HEK293T (cell line): ENCODE measurements around the gene SNTB2.

ENCODE experiments used
- CTCF ChIA-PET: fragments of 350-600 bp; formaldehyde crosslinking; extraction: SDS; loops from one replicate; lab custom pipeline; 2021; ENCODE audit warnings: antibody characterized with exemption, inconsistent platforms; lab: Yijun Ruan, JAX
- POLR2A ChIA-PET: fragments of 350-600 bp; formaldehyde crosslinking; extraction: SDS; loops from one replicate; lab custom pipeline; 2020; ENCODE audit warnings: antibody characterized with exemption, inconsistent platforms; lab: Yijun Ruan, JAX
- DNase-seq: peaks from one replicate; pipeline ENCODE4 v3.0.0; 2012; ENCODE audit warnings: mixed read lengths; ENCODE audit errors: extremely low spot score
- ARNT ChIP-seq: fragments of 450-650 bp; IDR thresholded peaks from 2 replicates; pipeline ENCODE4 v1.6.1; 2017; ENCODE audit warnings: mild to moderate bottlenecking
- BHLHE40 ChIP-seq: fragments of 450-650 bp; IDR thresholded peaks from 2 replicates; pipeline ENCODE4 v1.6.1; 2016; ENCODE audit warnings: mild to moderate bottlenecking, moderate library complexity, borderline replicate concordance
- CTBP1 ChIP-seq: fragments of 450-650 bp; IDR thresholded peaks from 2 replicates; pipeline ENCODE4 v1.6.1; 2016; ENCODE audit warnings: borderline replicate concordance
- ELF4 ChIP-seq: fragments of 450-650 bp; IDR thresholded peaks from 2 replicates; pipeline ENCODE4 v1.6.1; 2017; ENCODE audit warnings: antibody characterized with exemption
- FOXA1 ChIP-seq: fragments of 450-650 bp; IDR thresholded peaks from 2 replicates; pipeline ENCODE4 v1.6.1; 2016; ENCODE audit warnings: mild to moderate bottlenecking
- FOXK2 ChIP-seq: fragments of 450-650 bp; IDR thresholded peaks from 2 replicates; pipeline ENCODE4 v1.6.1; 2016; ENCODE audit warnings: mild to moderate bottlenecking
- FOXM1 ChIP-seq: fragments of 450-650 bp; IDR thresholded peaks from 2 replicates; pipeline ENCODE4 v1.6.1; 2017; ENCODE audit warnings: mild to moderate bottlenecking, borderline replicate concordance
- HDGF ChIP-seq: fragments of 450-650 bp; IDR thresholded peaks from 2 replicates; pipeline ENCODE4 v1.6.1; 2017; ENCODE audit warnings: antibody characterized with exemption, borderline replicate concordance
- L3MBTL2 ChIP-seq: fragments of 450-650 bp; conservative IDR thresholded peaks from 2 replicates; pipeline ENCODE4 v1.6.1; 2016; ENCODE audit warnings: mild to moderate bottlenecking
- LEF1 ChIP-seq: fragments of 450-650 bp; IDR thresholded peaks from 2 replicates; pipeline ENCODE4 v1.6.1; 2017; ENCODE audit warnings: mild to moderate bottlenecking, borderline replicate concordance
- NFRKB ChIP-seq: fragments of 450-650 bp; IDR thresholded peaks from 2 replicates; pipeline ENCODE4 v1.6.1; 2016; ENCODE audit warnings: mild to moderate bottlenecking, moderate library complexity
- PKNOX1 ChIP-seq: fragments of 450-650 bp; IDR thresholded peaks from 2 replicates; pipeline ENCODE4 v1.6.1; 2016
- SP1 ChIP-seq: fragments of 450-650 bp; IDR thresholded peaks from 2 replicates; pipeline ENCODE4 v1.6.1; 2017
- SUZ12 ChIP-seq: fragments of 450-650 bp; IDR thresholded peaks from 2 replicates; pipeline ENCODE4 v1.6.1; 2016; ENCODE audit warnings: mild to moderate bottlenecking
- TARDBP ChIP-seq: fragments of 450-650 bp; IDR thresholded peaks from 2 replicates; pipeline ENCODE4 v1.6.1; 2016
- ZNF384 ChIP-seq: fragments of 450-650 bp; IDR thresholded peaks from 2 replicates; pipeline ENCODE4 v1.6.1; 2016

Gene SNTB2

DNA sequence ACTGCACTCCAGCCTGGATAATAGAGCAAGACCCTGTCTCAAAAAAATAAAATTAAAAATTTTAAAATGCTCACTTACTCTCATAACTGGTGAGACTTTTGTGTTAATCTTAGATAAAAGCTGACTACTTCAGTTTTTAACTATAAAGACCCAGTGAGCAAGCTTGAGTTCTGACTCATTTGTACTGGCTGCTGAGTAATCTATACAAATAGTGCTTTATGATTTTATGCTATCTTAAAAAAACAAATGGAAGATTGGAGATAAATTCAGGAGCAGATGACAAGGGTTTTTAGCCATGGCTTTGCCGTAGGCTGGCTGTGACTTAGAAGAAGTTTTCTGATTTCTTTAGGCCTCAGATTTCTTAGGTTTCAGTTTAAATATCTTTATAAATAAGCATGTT, 30.5 kb downstream of the SNTB2 start:
- ChIA-PET CTCF (no interaction called here), POLR2A (no interaction called here)
- TF ChIP-seq BHLHE40 (no peak), HDGF (no peak), L3MBTL2 (no peak), TARDBP (no peak), ZNF384 (no peak), ARNT (no peak), FOXK2 (no peak)
- no peak for DNase-seq

DNA sequence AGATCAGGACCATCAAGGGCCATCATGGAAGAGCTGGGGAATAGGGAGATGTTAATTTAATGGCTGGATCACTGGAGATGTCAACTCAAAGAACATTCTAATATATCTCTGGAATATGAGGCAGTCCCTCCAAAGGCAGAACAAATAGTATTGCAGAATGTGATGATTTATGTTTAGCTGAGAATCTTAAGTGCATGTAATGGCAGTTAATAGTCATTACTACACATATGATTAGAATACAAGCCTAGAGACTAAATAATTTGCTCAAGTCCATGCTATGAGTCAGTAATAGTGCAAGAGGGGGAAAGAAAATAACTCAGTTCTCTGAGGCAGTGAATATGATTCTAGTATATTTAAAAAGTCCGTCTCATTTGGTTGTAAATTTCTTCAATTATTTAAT, 32.3 kb downstream of the SNTB2 start:
- TF ChIP-seq L3MBTL2 (no peak), CTBP1 (no peak), PKNOX1 (0 out of 2 replicates have a peak, but pooled peaks have one; percentile 21), HDGF (no peak)
- CTCF ChIA-PET: interaction anchor here (0.6 kb wide), 1 partner anchor 19 kb away, joined by 3 read pairs; no protein-coding TSS in a partner anchor
- POLR2A ChIA-PET: interaction anchor here (0.6 kb wide), 1 partner anchor 12 kb away, joined by 3 read pairs; no protein-coding TSS in a partner anchor
- no peak for DNase-seq

- no peak for DNase-seq
- CTCF ChIA-PET: no interaction called here
Measured at GRCh38 chr16:69223882-69224281, 36.9 kb downstream of the SNTB2 start.

GRCh38 chr16:69225121-69225520, 38.2 kb downstream of the SNTB2 start:
- ChIA-PET CTCF (no interaction called here), POLR2A (no interaction called here)
- DNase-seq: no peak
- TF ChIP-seq LEF1 (no peak), ZNF384 (no peak), ARNT (no peak), CTBP1 (no peak), HDGF (no peak), NFRKB (no peak)

More at GRCh38 chr16:69223882-69224281, 36.9 kb downstream of the SNTB2 start:
- POLR2A ChIA-PET: no interaction called here
- TF ChIP-seq BHLHE40 (no peak), SP1 (no peak), LEF1 (no peak), NFRKB (no peak), HDGF (no peak), SUZ12 (no peak), ELF4 (no peak), TARDBP (no peak), FOXK2 (no peak), FOXM1 (no peak)

DNA sequence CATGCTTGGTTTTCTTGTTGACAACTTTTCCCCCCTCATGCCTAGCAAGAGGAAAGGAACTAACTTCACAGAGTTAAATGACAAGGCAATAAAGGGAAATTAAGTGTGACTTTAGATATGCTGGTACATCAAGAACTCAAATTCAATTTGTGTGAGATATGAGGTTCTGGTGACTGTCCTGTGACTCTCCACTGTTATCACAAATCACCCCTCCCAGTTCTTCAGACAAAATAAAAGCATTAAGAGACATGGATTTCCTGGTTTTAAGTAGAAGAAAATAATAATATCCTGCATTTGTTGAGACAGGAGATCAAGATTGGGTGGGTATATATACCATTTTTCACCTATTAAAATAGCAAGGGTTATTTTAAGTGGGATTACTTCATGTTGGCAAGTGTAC, 46.2 kb downstream of the SNTB2 start:
- ChIA-PET POLR2A (no interaction called here), CTCF (no interaction called here)
- DNase-seq: no peak
- no peak for TF ChIP-seq FOXK2

DNA sequence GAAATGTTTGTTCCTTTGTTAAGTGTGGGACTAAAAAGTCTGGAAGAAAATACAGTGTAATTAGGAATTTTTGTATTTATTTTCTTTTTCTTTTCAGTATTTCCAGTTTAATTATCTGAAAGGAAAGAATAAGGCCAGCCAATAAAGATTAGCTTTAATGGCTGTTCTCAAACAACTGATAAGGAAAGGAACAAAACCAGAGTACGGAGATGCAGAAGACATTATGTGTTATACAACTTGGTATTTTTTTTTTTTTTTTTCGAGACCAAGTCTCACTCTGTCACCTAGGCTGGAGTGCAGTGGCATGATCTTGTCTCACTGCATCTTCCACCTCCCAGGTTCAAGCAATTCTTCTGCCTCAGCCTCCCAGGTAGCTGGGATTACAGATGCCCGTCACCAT, 47.5 kb downstream of the SNTB2 start:
- POLR2A ChIA-PET: interaction anchor here (0.6 kb wide), 1 partner anchor 536 kb away, joined by 3 read pairs; no protein-coding TSS in a partner anchor
- no peak for DNase-seq
- TF ChIP-seq BHLHE40 (no peak), FOXM1 (no peak), ELF4 (no peak), SUZ12 (no peak), FOXA1 (no peak), FOXK2 (no peak), ZNF384 (no peak), LEF1 (no peak)
- CTCF ChIA-PET: no interaction called here

- ChIA-PET POLR2A (no interaction called here), CTCF (no interaction called here)
- no peak for DNase-seq
- TF ChIP-seq SP1: no peak
- TF ChIP-seq LEF1: no peak
- no peak for TF ChIP-seq L3MBTL2
- TF ChIP-seq FOXA1: no peak
- no peak for TF ChIP-seq ELF4
- no peak for TF ChIP-seq ARNT
- no peak for TF ChIP-seq SUZ12
- TF ChIP-seq FOXK2: no peak
Measured at GRCh38 chr16:69236319-69236718, 49.4 kb downstream of the SNTB2 start.

- ChIA-PET POLR2A (no interaction called here), CTCF (interaction anchor here (0.6 kb wide), 1 partner anchor 147 kb away, joined by 3 read pairs; no protein-coding TSS in a partner anchor)
- TF ChIP-seq ZNF384 (no peak), CTBP1 (no peak), SUZ12 (no peak), TARDBP (no peak), SP1 (no peak), HDGF (no peak)
- no peak for DNase-seq
Measured at GRCh38 chr16:69237296-69237695, 50.3 kb downstream of the SNTB2 start.

GRCh38 chr16:69239851-69240250, 52.9 kb downstream of the SNTB2 start:
- CTCF ChIA-PET: no interaction called here
- POLR2A ChIA-PET: no interaction called here
- TF ChIP-seq FOXM1 (no peak), BHLHE40 (no peak), TARDBP (no peak), LEF1 (no peak), CTBP1 (no peak), HDGF (no peak), SP1 (no peak)
- DNase-seq: no peak
